Spleen (tissue), 11 donors: ENCODE data around the gene ADGB. TPM values are rescaled to one million over a fixed set of nuclear protein-coding genes. Genes with fewer than 3 reads are reported as not detected.
"Not testable (repeated sequence)": the region's sequence is repeated elsewhere in the genome, so short reads cannot be mapped to it uniquely, and the experiment has no call there.

Experiments used
- DNase-seq: peaks from one replicate; pipeline ENCODE4 v3.0.0-alpha.2; 2020
- H3K27ac ChIP-seq, 8 donors: fragments of 200-600 bp; sonication (generic) in 7 of 8; 1 replicate in 4 of 8; 2 replicates in 4 of 8; pipeline versions ENCODE4 v1.5.0 to v1.8.0; 2016 to 2021; ENCODE audit warnings: inconsistent platforms in 4 of 8, mild to moderate bottlenecking in 4 of 8, moderate library complexity in 1 of 8
- H3K27me3 ChIP-seq, 7 donors: fragments of 200-600 bp; sonication (generic) in 6 of 7; replicated peaks in 1 of 7; 1 replicate in 4 of 7; 2 replicates in 3 of 7; pipeline versions ENCODE4 v1.5.0 to v1.8.0; 2016 to 2021; ENCODE audit warnings: inconsistent platforms in 3 of 7, mild to moderate bottlenecking in 1 of 7
- H3K36me3 ChIP-seq, 6 donors: fragments of 200-600 bp; sonication (generic) in 5 of 6; 1 replicate in 4 of 6; 2 replicates in 2 of 6; pipeline versions ENCODE4 v1.5.0 to v1.8.0; 2016 to 2021; ENCODE audit warnings: inconsistent platforms in 2 of 6
- H3K4me1 ChIP-seq, 6 donors: fragments of 200-600 bp; sonication (generic) in 5 of 6; 1 replicate in 3 of 6; 2 replicates in 3 of 6; pipeline versions ENCODE4 v1.5.0 to v1.8.0; 2016 to 2021; ENCODE audit warnings: inconsistent platforms in 3 of 6
- H3K4me3 ChIP-seq, 8 donors: fragments of 200-600 bp; sonication (generic) in 7 of 8; 1 replicate in 4 of 8; 2 replicates in 4 of 8; pipeline versions ENCODE4 v1.5.0 to v1.8.0; 2016 to 2021; ENCODE audit warnings: inconsistent platforms in 4 of 8, mild to moderate bottlenecking in 4 of 8, moderate library complexity in 2 of 8
- H3K9me3 ChIP-seq, 8 donors: fragments of 200-600 bp; sonication (generic) in 7 of 8; 1 replicate in 4 of 8; 2 replicates in 4 of 8; pipeline versions ENCODE4 v1.5.0 to v1.8.0; 2016 to 2021; ENCODE audit warnings: inconsistent platforms in 4 of 8
- CTCF ChIP-seq, 11 experiments: fragments of 200-600 bp in 7 of 11; fragments of 450-650 bp in 4 of 11; sonication (generic) in 4 of 11; IDR thresholded peaks in 8 of 11; conservative IDR thresholded peaks in 3 of 11; 1 replicate in 7 of 11; 2 replicates in 4 of 11; pipeline versions ENCODE4 v1.4.0 to v1.8.0; 2016 to 2021; ENCODE audit warnings: antibody characterized with exemption in 11 of 11, inconsistent platforms in 4 of 11, mild to moderate bottlenecking in 1 of 11
- POLR2A ChIP-seq, 3 donors: fragments of 450-650 bp; IDR thresholded peaks; one replicate each; pipeline ENCODE4 v1.5.1; 2017; ENCODE audit warnings: antibody characterized with exemption in 3 of 3, mild to moderate bottlenecking in 1 of 3
- POLR2AphosphoS5 ChIP-seq, 3 donors: sonication (generic); formaldehyde crosslinking; IDR thresholded peaks; one replicate each; pipeline ENCODE4 v1.5.1; 2017; ENCODE audit warnings: antibody characterized with exemption in 3 of 3
- WGBS, 5 donors: extraction: QIAGEN DNeasy Blood & Tissue Kit in 3 of 5; methylation state at CpG; one replicate each; pipeline versions ENCODE4 v1.1.5 to v1.1.7; 2013 to 2018; 5-methylcytosine and 5-hydroxymethylcytosine counted together
- intact Hi-C: fragments of 100-400 bp; cut with DNase I; formaldehyde crosslinking; loops from one replicate; pipeline ENCODE4 v1.15.0; 2023; ENCODE audit warnings: low total_unique reads
- polyA plus RNA-seq, 3 donors: library from polyadenylated mRNA; stranded (reverse); fragments of 200-250 nt; gene quantifications; one replicate each; pipeline ENCODE4 v1.2.1, GENCODE V29; 2013
- total RNA-seq, 7 donors: library from RNA; depleted of rRNA in 3 of 7; stranded (reverse); fragments of >200 nt in 3 of 7; fragmentation: NEBNext Ultra II Directional in 4 of 7; extraction: Animal tissue kit (Norgen Biotek cat#: 25700) in 4 of 7; gene quantifications; one replicate each; pipeline versions ENCODE4 v1.1.0 to v1.2.1, GENCODE V29; 2016 to 2021
- donor health status: healthy with polysubstance abuse.
- donor health status: DM: no; HTN: no; CAD: no; lungs with moderate emphysema.
- donor health status: DM: no; HTN: no; CAD: no.
- donor health status: Bipolar disorder and iron deficiency.
- donor health status: healthy.
- donor health status: DM: no; HTN: no; CAD: no.
- donor health status: DM: yes; HTN: yes; CAD: no.

The ADGB gene
- total and polyA plus RNA-seq, 10 donors = 0.28 to 0.52 TPM; not detected in 8

- DNase-seq = no peak
- WGBS, 5 donors = 38 to 66% (median 55%) methylated on average over 1 of the region's 1 CpG
- no peaks in the 10 kb centered on the region for H3K9me3 ChIP-seq
- no peak for TF ChIP-seq CTCF (IDR thresholded peaks at IDR 0.05 in 8 of 11, conservative IDR thresholded peaks at IDR 0.05 in 3 of 11)
- intact Hi-C loops = no loop called here
- H3K4me3 ChIP-seq = no peak overlapping the region
- H3K27me3 ChIP-seq = no peaks in the 10 kb centered on the region
- no peaks in the 10 kb centered on the region for H3K4me1 ChIP-seq
- no peaks in the 10 kb centered on the region for H3K36me3 ChIP-seq
- no peak overlapping the region for H3K27ac ChIP-seq
These were observed 253.1 kb downstream of the ADGB start for GRCh38 chr6:146851837-146852236.

DNA sequence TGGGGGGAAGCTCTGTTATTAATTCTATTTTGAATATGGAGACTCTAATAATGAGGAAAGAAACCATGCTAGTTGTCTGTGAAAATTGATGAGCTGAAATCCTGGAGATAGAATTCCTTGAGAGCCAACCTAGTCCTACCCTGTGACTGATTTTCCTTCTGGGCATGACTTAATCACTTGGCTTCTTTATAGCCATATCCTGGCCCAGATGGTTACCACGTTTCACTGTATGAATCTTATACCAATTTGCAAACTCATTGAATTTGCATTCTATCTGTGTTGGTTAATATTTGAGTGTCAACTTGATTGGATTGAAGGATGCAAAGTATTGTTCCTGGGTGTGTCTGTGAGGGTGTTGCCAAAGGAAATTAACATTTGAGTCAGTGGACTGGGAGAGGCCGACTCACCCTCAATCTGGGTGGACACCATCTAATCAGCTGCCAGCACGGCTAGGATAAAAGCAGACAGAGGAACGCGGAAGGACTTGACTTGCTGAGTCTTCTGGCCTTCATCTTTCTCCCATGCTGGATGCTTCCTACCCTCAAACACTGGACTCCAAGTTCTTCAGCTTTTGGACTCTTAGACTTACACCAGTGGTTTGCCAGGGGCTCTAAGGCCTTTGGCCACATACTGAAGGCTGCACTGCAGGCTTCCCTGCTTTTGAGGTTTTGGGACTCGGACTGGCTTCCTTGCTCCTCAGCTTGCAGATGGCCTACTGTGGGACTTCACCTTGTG lies 255.9 kb downstream of the ADGB start:
- 86 to 91% (median 87%) methylated on average over 6 of the region's 6 CpGs for WGBS, 5 donors
- intact Hi-C loops, H3K27ac ChIP-seq, H3K27me3 ChIP-seq, DNase-seq, H3K9me3 ChIP-seq, H3K4me3 ChIP-seq, H3K36me3 ChIP-seq: not testable (repeated sequence)
- H3K4me1 ChIP-seq = peaks cover 0 to 13% (median 6%) of the 10 kb centered on the region in 6 donors

DNA sequence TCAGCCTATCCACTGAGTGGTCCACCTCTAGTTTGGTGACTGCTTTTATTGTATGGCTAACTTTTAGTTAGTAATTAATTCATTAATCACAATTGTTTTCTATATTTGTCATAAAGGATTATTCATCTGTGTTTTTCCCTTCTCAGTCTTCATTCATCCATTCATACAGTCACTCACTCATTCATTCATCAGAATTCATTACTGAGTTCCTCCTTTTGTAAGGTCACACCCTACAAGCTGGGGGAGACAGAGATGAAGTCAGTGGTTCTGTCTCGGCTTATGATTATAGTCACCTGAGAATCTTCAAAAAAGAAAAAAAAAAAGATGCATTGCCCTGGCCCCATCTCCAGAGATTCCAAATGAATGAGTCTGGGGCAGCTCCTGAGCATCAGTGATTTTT lies 257.1 kb downstream of the ADGB start:
- intact Hi-C loops = no loop called here
- no peak for DNase-seq
- H3K36me3 ChIP-seq = no peaks in the 10 kb centered on the region
- no peaks in the 10 kb centered on the region for H3K9me3 ChIP-seq
- H3K4me1 ChIP-seq = peaks cover 0 to 18% (median 6%) of the 10 kb centered on the region in 6 donors
- no peak overlapping the region for H3K4me3 ChIP-seq
- H3K27ac ChIP-seq = no peak overlapping the region
- 70 to 79% (median 71%) methylated on average over 1 of the region's 1 CpG for WGBS, 5 donors
- H3K27me3 ChIP-seq = no peaks in the 10 kb centered on the region
- TF ChIP-seq POLR2A (IDR thresholded peaks at IDR 0.05) (no peak), CTCF (IDR thresholded peaks at IDR 0.05 in 8 of 11, conservative IDR thresholded peaks at IDR 0.05 in 3 of 11) (no peak), POLR2AphosphoS5 (IDR thresholded peaks at IDR 0.05) (no peak)

- no peak overlapping the region for H3K4me3 ChIP-seq
- H3K4me1 ChIP-seq = peaks cover 0 to 18% (median 6%) of the 10 kb centered on the region in 6 donors
- no peaks in the 10 kb centered on the region for H3K36me3 ChIP-seq
- H3K27ac ChIP-seq = no peak overlapping the region
- 77 to 87% (median 79%) methylated on average over 7 of the region's 7 CpGs for WGBS, 5 donors
- intact Hi-C loops = no loop called here
- H3K9me3 ChIP-seq = no peaks in the 10 kb centered on the region
- no peak for DNase-seq
- TF ChIP-seq POLR2A (IDR thresholded peaks at IDR 0.05) = no peak
- no peak for TF ChIP-seq POLR2AphosphoS5 (IDR thresholded peaks at IDR 0.05)
- TF ChIP-seq CTCF (IDR thresholded peaks at IDR 0.05 in 8 of 11, conservative IDR thresholded peaks at IDR 0.05 in 3 of 11) = no peak
- H3K27me3 ChIP-seq = no peaks in the 10 kb centered on the region
These were observed 257.5 kb downstream of the ADGB start for GRCh38 chr6:146856296-146856695.
